GM19468 (cell line): ENCODE data around the gene TMPRSS11F.
"Not testable (repeated sequence)": the region's sequence is repeated elsewhere in the genome, so short reads cannot be mapped to it uniquely, and the experiment has no call there.

Experiments used
- ATAC-seq: cut with Tn5 transposase; IDR thresholded peaks from one replicate; pipeline ENCODE4 v1.9.1; 2021; ENCODE audit warnings: mild to moderate bottlenecking, moderate library complexity, moderate number of reproducible peaks; ENCODE audit not compliant: unreplicated experiment; ENCODE audit errors: extremely low read depth

Gene TMPRSS11F

DNA sequence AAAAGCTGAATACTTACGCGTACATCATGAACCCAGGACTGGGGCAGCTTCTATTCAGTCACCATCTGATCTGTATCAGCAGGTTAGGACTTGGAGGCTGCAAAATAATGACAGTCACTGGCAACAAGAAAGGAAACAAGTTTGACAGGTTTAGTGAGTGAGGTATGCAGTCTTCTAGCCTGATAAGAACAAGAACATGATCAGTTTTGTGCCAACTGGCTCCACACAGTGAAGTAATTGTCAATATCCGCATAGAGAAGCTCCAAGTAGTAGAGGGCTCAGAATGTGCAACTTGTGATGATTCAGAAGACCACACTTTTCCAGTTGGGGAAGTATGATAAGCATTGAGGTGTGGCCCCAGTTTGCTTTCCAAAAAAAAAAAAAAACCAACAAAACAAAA lies at the start of gene TMPRSS11F:
TSS of gene TMPRSS11F (minus strand) at position 77 of the 400 bp plus-strand sequence. CDS start at position 28, 49 bp downstream.
- ATAC-seq: no peak

DNA sequence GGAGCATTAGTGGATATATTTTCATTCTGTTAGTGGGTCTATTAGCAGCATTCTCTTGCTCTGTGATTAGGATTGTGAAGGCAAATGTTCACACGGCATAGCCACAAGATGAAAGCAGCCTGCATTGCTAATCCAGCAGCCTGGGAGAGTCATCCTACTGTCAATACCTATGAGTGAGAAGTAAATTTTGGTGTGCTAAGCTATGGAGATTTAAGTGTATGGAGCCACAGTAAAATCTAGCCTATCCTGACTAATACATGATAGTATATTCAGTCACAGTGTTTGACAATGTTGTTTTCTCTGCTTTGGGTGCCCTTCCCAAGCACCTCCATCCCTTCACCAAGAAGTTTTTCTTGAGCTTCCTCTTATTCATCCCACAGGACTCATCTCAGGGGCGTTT lies 47.2 kb upstream of the TMPRSS11F start:
- no peak for ATAC-seq

DNA sequence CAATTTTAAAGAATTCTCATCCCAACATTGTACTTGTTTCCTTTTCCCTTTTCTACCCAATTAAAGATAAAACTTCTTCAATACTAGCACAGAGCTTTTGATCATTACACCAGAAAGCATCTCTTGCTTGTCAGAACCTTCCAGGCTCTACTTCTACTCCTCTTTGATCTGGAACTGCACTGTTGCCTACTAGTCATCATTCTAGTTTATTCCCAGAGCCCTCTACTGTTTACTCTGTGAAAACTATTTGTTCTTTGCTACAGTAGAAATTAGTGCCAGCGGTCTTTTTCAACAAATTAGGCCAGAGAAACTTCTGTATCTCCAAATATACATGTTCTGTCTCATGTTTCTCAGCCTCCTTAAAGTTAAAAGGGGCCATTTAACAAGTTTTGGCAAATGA lies 46.8 kb upstream of the TMPRSS11F start:
- ATAC-seq: no peak

DNA sequence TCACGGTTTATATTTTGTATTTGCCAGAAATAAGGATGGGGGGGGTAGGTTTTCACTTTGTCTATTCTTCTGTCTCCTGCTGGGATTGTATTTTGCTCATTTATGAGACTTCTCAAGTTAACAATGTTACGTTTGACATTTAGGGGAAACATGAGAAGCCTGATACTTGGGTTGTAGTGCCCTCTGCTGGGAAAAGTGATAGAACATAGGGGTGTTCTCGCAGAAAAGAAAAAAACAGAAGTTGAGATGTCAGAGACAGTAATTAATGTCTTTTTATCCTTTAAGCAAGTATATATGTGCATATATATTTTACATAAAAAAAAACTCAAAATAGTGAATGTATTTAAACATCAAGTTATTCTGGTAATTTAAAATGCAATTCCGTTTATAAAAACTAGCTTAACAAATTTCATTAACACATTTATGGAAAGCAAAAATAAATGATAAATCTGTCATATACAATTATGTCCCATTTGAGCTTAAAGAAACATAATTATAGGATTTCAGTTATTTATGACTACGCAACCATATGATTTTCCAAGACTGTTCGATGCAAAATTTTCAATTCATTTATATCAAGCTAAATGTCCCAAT lies 46.0 kb upstream of the TMPRSS11F start:
- ATAC-seq: no peak

DNA sequence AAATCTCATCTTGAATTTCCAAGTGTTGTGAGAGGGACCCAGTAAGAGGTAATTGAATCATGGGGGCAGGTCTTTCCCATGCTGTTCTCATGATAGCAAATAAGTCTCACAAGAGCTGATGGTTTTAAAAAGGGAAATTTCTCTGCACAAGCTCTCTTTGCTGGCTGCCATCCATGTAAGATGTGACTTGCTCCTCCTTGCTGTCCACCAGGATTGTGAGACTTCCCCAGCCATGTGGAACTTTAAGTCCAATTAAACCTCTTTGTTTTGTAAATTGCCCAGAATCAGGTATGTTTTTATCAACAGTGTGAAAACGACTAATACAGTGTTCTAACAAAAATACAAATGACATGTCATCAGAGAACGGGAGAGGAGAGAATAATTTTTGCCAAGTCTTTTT lies 44.7 kb upstream of the TMPRSS11F start:
- ATAC-seq: not testable (repeated sequence)

DNA sequence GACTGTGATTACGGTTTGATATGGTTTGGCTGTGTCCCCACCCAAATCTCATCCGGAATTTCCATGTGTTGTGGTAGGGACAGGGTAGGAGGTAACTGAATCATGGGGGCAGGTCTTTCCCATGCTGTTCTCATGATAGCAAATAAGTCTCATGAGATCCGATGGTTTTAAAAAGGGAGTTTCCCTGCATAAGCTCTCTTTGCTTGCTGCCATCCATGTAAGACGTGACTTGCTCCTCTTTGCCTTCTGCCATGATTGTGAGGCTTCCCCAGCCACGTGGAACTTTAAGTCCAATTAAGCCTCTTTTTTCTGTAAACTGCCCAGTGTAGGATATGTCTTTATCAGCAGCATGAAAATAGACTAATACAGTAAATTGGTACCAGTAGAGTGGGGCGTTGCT lies 42.5 kb upstream of the TMPRSS11F start:
- not testable (repeated sequence) for ATAC-seq

DNA sequence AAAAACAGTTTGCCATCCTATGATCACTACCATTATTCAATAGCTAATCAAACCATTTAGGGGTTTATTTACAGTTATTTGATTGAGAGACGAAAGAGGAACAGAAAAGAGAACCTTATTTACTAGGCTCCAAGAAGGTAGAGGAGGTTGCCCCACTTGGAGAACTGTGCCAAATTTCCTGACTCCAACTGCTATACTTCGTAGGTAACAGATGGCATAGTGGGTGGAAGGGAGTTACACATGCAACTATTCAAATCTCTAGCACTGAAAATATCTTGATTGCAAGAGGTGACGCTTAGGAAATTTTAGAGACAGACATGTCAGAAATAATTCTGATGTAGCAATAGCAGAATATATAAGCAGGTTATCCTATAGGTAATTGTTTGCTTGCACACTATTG lies 38.0 kb upstream of the TMPRSS11F start:
- no peak for ATAC-seq

DNA sequence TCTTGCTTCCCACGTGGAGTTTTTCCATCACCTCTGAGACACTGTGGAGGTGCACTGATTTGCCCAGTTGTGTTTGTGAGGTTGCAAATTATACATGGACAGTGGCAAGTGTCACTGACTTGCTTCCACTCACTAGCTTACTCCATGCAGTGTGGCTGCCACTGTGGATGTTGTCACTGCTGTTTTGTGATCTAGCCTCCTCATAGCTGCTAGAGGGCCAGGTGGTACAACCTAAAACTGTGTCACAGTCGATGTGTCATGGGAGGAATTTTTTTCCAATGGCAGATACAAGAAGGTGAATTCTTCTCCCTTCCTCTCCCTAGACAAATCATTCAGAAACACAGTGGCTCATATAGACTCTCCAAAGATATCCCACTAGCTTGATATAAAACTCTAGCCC lies 37.5 kb upstream of the TMPRSS11F start:
- ATAC-seq: no peak

DNA sequence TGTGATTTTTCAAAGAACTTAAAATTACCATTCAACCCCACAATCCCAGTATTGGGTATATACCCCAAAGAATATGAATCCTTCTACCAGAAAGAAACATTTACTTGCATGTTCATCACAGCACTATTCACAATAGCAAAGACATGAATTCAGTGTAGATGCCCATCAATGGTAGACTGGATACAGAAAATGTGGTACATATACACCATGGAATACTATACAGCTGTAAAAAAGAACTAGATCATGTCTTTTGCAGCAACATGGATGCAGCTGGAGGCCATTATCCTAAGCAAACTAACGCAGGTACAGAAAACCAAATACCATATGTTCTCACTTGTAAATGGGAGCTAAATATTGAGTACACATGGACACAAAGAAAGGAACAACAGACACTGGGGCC lies 34.1 kb upstream of the TMPRSS11F start:
- no peak for ATAC-seq

DNA sequence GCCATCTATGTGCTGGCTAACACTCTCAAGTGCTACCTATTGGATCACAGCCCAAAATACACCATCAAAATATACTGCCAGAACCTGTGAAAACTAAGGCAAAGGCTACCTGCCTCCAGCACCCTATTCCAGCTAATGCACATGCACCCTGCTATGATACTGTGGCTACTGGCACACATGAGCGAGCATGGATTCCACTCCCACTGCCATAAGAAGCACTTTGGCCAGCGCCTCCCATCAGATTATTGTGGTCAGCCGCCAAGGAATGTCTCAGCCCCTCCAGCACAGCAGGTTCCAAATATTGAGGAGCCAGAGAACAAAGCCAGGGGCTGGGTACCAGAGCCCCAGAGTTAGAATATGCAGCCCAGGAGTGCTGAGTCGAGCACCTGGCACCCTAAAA lies 32.5 kb upstream of the TMPRSS11F start:
- no peak for ATAC-seq

DNA sequence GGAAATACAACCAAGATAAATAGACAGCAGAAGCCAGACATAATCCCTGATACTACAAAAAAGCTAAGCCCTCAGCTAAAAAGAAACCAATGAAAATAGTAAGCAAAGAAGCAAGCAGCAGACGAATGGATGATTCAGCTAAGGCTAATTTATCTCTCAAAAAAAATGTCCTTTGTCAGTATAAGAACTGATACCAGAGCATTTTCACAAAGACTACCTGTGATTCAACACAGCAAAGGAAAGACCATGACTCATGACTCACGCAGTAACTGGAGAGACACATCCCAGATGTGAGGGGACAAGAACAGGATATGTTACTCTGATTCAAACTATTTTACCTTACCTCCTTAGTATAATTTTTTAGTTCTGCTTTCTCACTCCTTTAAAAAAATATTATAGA lies 22.7 kb upstream of the TMPRSS11F start:
- no peak for ATAC-seq

DNA sequence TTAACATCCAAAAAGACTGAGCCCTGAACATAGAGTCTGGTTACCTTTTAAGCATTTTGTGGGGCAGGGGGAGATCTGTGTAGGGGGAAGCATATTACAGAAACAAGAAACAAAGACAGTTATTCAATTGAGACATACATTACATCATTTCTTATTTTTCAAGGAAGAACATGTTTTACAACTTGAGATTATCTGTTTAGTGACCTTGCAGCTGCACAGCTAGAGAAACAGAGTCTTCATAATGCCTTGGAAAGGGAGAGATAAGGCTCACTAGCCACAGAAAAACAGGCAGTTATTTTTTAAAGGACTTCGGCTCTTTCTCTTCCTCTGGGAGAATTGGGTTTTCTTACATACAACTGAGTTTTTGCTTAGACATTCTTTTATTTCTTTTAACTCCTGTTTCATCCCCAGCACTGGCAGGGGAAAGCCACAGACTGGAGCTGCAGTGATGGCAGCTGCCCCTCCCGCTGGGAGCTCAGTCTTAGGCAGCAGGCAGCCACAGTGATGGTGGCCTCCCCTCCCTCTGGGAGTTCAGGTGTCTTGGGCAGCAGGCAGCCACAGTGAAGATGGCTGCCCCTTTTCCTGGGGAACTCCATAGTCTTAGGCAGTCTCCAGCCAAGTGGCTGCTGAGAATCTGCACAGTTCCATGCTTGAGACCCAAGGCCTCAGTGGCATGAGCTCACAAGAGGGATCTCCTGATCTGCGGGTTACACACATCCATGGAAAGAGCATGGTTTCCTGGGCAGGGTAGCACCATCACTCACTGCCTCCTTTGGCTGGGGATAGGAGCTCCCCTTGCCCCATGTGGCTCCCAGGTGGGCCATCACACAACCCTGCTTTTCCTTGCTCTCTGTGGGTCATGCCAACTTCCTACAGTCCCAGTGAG lies 19.4 kb upstream of the TMPRSS11F start:
- no peak for ATAC-seq

DNA sequence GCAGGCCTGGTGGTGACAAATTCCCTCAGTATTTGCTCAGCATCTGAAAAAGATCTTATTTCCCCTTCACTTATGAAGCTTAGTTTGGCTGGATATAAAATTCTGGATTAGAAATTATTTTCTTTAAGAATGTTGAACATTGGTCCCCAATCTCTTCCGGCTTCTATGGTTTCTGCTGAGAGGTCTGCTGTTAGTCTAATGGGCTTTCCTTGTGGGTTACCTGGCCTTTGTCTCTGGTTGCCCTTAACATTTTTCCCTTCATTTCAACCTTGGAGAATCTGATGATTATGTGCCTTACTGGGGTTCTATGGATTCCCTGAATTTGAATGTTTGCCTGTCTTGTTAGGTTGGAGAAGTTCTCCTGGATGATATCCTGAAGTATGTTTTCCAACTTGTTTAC lies 17.4 kb upstream of the TMPRSS11F start:
- ATAC-seq: no peak

DNA sequence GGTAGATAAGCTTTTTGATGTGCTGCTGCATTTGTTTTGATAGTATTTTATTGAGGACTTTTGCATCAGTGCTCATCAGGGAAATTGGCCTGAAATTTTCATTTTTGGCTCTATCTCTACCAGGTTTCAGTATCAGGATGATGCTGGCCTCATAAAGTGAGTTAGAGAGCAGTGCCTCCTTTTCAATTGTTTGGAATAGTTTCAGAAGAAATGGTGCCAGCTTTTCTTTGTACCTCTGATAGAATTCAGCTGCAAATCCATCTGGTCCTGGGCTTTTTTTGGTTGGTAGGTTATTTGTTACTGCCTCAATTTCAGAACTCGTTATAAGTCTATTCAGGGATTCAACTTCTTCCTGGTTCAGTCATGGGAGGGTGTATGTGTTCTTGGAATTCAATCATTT lies 15.6 kb upstream of the TMPRSS11F start:
- no peak for ATAC-seq

DNA sequence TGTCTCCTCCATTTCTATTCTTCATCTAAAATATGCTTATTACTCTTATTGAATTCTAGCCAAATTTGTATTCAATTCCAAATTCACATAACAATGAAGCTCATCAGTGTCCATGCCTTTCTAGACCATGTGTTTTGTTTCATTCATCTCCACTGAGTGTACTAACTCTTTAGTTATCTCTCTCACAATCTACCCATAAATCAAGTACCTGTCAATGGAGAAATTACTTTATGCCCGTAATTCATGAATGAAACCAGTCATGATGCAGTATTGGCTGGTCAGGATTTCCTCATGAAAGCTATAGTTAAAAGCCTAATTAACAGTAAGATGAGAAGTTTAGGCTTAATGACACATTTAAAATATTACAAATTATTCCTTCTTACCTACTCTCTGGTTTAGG lies 12.2 kb upstream of the TMPRSS11F start:
- ATAC-seq: no peak

DNA sequence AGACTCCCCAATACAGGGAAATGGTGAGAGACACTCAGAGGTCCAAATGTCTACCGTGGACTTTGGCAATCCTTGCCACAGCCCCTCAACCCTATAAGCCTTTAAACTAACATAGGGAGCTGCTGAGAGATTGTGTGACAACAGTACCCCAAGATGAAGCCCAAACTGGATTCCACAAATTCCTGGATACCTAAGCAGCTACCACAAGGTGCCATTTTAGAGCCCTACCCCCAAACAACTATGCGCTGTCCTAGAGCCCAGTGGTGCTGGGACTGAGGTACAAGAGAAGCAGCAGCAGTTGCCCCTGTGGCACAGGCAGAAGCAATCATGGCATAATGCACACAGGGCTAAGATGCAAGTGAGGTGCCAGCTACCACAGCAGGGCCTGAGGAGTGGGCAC lies 2.7 kb upstream of the TMPRSS11F start:
- no peak for ATAC-seq

DNA sequence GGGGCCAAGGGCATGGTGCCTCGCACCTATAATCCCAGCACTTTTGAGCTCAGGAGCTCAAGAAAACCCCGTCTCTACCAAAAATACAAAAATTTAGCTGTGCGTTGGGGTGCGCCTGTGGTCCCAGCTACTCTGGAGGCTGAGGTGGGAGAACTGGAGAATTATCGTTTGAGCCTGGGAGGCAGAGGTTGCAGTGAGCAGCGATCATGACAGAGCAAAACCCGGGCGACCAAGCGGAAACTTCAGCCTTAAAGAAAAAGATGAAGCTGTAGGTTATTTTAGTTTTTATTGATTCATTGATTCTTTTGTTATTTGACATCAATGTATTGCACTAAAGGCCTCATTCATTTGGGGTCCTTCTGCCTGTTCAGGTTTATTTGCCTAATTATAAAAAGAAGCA lies 5.4 kb downstream of the TMPRSS11F start:
- no peak for ATAC-seq

DNA sequence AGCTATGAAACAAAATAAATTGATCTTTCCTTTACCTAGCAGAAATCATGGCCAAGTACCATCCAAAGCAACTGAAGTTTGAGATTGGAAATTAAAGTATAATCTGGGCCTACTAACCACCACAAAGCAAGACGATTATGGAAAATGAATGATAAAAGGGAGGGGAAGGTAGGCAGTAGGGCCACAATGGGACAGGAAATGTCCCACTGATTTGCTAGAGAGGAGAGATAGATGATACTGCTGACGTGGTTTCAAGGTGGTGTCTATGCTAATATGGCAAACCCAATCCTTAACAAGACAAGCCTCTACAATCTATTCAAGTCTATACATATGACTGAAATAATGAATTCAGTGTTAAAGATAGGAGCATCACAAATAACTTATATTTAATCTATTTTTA lies 6.1 kb downstream of the TMPRSS11F start:
- ATAC-seq: no peak

DNA sequence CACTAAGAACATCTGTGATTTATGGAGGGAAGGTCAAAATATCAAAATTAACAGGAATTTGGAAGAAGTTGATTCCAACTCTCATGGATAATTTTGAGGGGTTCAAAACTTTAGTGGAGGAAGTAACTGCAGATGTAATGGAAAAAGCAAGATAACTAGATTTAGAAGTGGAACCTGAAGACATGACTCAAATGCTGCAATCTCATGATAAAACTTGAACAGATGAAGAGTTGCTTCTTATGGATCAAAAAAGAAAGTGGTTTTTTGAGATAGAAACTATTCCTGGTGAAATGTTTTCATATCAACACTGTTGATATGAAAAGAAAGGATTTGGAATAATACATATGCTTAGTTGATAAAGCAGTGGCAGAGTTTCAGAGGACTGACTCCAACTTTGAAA lies 9.7 kb downstream of the TMPRSS11F start:
- no peak for ATAC-seq

DNA sequence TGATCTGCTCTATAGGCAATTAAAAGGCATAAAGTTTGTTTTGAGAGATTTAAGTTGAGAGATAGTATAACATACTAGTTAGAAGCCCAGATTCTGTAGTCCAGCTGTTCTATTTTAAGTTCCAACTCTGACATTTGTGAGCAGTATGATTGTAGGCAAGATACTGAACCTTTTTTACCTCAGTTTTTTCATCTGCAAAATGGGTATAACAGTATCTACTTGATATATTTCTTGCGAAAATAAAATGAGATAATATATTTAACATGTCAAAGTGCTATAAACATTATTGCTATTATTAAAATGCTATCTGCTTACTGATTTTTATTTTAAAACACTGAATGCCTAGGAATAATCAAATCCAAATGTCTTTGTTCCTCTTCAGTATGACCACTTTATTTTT lies 19.2 kb downstream of the TMPRSS11F start:
- ATAC-seq: no peak

DNA sequence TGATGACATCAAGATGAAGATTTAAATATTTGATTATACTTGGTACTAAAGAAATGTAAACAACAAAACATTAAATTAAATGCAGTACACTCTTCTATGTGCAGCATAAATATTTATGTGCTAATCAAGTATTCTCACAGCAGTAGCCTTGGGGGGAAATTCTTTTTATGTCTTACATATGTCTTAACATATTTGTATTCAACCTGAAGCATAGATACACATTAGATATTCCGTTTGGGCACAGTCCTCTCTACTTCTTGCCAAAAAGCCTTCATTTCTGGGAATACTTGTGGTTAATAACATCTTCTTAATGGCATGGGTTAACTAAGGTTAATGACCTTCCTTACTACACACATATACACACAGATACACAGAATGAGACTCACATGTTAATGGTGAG lies 19.8 kb downstream of the TMPRSS11F start:
- no peak for ATAC-seq

DNA sequence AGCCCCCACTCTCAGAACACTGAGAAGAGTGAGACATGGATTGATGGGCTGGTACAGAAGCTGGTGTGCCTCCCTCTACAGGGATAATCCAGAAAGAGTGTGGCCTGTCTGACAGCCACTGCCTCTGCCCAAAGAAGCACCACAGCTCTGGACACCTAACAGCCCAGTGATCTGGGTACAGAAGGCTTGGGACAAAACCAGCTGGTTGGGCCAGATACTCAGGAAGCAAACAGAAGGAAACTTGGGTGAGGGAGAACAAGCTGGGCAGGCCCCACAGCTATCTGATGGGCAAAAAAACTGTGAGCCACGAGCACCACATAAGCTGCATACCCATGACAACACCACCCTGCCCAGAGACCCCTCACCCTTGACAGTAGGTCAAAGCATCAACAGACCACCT lies 46.9 kb downstream of the TMPRSS11F start:
- ATAC-seq: no peak
